ENCODE data around the gene PCLO. TPM values are rescaled to one million over a fixed set of nuclear protein-coding genes. Genes with fewer than 3 reads are reported as not detected.
"Not testable (repeated sequence)": the region's sequence is repeated elsewhere in the genome, so short reads cannot be mapped to it uniquely, and the experiment has no call there.

PCLO gene
- total RNA-seq, 1 donor, result not detected

DNA sequence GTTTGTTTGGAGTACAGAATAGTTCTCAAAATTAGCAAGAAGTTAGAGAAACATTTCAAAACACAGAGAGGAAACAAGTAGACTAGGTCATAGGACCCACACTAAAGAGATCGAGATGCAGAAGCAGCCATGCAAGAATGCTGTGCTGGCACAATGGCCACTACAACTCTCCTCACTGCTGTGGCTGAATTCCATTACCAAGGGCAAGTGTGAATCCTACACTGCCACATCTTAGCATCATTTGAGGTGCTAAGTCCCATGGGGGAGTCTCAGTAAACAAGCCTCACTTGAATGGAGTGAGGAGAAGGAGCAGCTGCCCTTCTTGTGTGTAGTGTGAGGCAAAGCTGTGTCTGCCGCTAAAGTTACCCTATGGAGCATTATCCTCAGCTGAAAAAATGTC, 56.7 kb downstream of the PCLO start:
- H3K9me3 ChIP-seq (ENCODE audit: low read depth, low read length), result no peaks in the 10 kb centered on the region

DNA sequence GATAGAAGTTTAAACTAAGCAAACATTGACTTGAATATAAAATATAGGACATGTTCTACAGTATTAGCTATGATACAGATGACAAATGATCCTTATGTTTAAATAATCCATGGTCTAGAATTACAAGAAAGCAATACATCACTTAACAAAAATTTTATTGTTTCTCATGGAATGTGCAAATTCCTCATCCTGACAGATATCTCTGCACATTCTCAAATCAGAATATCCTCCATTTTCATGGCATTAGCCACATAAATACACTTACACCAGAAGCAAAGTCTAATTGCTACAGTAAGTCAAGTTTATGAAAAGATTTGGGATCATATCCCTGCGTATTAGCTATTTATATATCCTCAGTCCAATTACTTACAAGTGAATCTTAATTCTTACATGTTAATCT, 57.6 kb downstream of the PCLO start:
- H3K9me3 ChIP-seq (ENCODE audit: low read depth, low read length), result no peaks in the 10 kb centered on the region

More for the DNA sequence above, 56.7 kb downstream of the PCLO start:
- no peaks in the 10 kb centered on the region for H3K4me1 ChIP-seq (ENCODE audit: insufficient read depth, low read length)
- no peak overlapping the region for H3K4me3 ChIP-seq (ENCODE audit: low read length)
- H3K27me3 ChIP-seq (ENCODE audit: insufficient read depth, low read length), result no peaks in the 10 kb centered on the region

DNA sequence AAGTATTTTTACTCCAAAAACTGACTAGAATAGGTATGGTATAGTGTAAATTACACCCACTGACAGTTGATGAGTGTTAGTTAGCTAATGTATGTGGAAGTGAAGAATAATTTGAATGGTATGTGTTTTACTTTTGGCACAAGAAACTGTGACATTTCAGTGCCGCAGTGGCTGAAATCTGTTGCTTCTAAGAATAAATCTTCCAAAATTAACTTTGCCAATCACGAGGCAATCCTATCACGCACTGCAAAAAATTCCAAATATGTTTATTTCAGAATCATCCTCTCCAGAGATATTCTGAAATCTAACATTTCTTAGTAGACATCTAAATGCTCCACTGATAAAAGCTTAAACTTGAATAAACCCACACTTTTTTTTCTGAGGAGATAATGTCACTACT, 61.2 kb downstream of the PCLO start:
- H3K4me1 ChIP-seq (ENCODE audit: insufficient read depth, low read length), result no peaks in the 10 kb centered on the region
- no peaks in the 10 kb centered on the region for H3K9me3 ChIP-seq (ENCODE audit: low read depth, low read length)
- no peaks in the 10 kb centered on the region for H3K27me3 ChIP-seq (ENCODE audit: insufficient read depth, low read length)
- H3K4me3 ChIP-seq (ENCODE audit: low read length), result no peak overlapping the region

More for the DNA sequence above, 57.6 kb downstream of the PCLO start:
- Histone ChIP-seq H3K4me3 (ENCODE audit: low read length) (no peak overlapping the region), H3K4me1 (ENCODE audit: insufficient read depth, low read length) (no peaks in the 10 kb centered on the region), H3K27me3 (ENCODE audit: insufficient read depth, low read length) (no peaks in the 10 kb centered on the region)

DNA sequence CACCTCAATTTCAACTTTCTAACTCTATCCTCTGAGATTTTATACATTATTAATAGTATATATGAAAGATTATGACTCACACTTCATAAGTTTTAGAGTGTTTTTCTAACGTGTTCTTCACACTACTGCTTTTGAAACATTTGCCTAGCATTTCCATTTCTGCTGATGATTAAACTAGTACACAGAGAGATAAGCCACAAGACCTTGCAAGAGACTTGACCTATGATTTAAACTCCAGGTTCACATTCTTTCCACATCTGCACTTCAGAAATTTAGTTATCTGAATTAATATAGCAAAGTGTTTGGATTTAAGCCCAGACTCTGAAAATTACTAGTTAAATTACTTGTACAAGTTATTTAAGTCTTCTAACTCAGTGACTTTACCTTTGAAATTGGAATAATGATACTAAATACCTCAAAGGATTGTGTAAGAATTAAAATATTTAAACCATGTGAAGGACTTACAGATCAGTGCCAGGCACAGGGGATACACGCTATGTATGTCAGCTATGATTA, 66.6 kb downstream of the PCLO start:
- Histone ChIP-seq H3K4me1 (ENCODE audit: insufficient read depth, low read length) (no peaks in the 10 kb centered on the region), H3K4me3 (ENCODE audit: low read length) (no peak overlapping the region), H3K9me3 (ENCODE audit: low read depth, low read length) (no peaks in the 10 kb centered on the region), H3K27me3 (ENCODE audit: insufficient read depth, low read length) (no peaks in the 10 kb centered on the region)

DNA sequence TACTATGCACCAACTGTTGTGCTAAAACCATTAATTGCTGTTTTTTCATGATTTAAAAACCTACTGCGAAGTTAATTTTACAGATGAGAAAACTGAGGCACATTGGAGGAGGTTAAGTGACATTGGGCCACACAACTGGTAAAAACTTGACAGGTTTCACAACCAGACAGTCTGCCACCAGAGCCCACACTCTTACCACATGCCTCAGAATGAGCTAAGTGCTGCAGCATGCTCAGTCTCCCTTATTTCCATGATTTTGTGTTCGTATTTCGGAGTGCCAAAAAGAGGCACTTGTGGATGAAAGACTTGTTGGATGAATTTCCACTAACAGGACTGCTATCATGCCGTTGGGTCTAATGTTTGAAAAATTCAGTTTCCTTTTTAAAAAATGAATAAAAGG, 77.4 kb downstream of the PCLO start:
- Histone ChIP-seq H3K4me1 (ENCODE audit: insufficient read depth, low read length) (no peaks in the 10 kb centered on the region), H3K9me3 (ENCODE audit: low read depth, low read length) (no peaks in the 10 kb centered on the region), H3K4me3 (ENCODE audit: low read length) (no peak overlapping the region), H3K27me3 (ENCODE audit: insufficient read depth, low read length) (no peaks in the 10 kb centered on the region)

DNA sequence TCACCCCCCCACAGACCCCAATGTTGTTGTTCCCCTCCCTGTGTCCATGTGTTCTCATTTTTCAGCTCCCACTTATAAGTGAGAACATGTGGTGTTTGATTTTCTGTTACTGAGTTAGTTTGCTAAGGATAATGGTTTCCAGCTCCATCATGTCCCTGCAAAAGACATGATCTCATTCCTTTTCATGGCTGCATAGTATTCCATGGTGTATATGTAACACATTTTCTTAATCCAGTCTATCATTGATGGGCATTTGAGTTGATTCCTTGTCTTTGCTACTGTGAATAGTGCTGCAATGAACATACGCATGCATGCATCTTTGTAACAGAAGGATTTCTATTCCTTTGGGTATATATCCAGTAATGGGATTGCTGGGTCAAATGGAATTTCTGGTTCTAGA, 82.8 kb downstream of the PCLO start:
- H3K9me3 ChIP-seq (ENCODE audit: low read depth, low read length); H3K4me3 ChIP-seq (ENCODE audit: low read length); H3K4me1 ChIP-seq (ENCODE audit: insufficient read depth, low read length); H3K27me3 ChIP-seq (ENCODE audit: insufficient read depth, low read length): not testable (repeated sequence)

DNA sequence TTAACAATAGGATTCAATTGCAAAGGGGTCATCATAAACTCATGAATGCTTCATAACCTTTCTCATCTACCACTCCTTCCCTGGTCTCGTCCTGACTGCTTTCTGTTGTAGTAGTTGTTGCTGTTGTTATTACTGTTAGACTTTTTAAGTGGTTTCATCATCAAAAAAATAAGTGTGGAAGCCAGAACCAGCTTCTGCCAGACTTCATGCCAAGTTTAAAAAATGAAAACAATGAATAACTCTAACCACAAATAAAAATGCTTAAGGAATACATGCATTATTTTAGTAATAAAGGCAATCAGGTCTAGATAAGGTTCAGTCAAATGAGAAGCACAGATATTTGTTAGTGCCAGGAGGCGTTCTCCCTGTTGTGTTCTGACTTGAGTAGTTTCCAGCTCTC, 85.4 kb downstream of the PCLO start:
- Histone ChIP-seq H3K27me3 (ENCODE audit: insufficient read depth, low read length) (no peaks in the 10 kb centered on the region), H3K9me3 (ENCODE audit: low read depth, low read length) (no peaks in the 10 kb centered on the region), H3K4me3 (ENCODE audit: low read length) (no peak overlapping the region), H3K4me1 (ENCODE audit: insufficient read depth, low read length) (no peaks in the 10 kb centered on the region)

DNA sequence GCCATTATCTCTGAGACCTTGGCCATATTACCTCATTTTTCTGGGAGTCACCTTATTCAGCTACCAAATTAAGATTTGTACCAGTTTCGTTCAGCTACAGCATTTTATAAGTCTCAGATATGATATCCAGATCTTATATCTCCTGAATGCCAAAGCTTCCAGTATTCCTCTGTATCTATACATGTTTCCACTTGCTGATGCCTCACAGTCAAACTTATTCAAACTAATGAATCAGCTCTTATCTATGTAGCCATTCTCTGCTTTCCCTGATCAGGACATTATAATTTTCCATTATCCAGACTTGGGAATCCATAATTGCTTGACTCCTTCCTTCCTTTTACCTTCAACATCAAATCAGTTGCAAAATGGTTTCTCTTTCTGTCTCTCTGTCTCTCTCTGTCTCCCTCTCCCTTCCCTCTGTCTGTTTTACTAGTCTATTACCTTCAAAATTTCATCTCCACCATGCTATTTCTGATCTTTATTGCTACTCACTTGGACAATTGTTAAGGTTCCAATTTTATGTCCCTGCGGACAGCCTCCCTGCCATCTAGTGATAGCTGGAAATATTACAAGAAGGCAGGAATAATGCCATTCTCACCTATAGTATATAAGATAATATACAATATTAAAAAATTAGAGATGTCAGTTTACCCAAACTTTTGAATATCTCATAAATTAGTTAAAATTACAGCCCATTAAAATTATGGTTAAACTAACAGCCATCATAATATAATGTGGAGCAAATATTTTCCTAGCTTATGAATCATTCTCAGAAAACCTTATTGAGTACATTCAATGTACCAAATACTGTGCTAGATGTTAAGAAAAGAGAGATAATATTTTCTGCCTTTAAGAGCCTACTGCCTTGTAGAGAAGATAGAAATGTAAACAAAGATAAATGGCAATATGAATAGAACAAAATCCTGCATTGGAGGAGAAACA, 89.8 kb downstream of the PCLO start:
- no peaks in the 10 kb centered on the region for H3K9me3 ChIP-seq (ENCODE audit: low read depth, low read length)
- no peaks in the 10 kb centered on the region for H3K4me1 ChIP-seq (ENCODE audit: insufficient read depth, low read length)
- H3K27me3 ChIP-seq (ENCODE audit: insufficient read depth, low read length), result no peaks in the 10 kb centered on the region
- H3K4me3 ChIP-seq (ENCODE audit: low read length), result no peak overlapping the region

DNA sequence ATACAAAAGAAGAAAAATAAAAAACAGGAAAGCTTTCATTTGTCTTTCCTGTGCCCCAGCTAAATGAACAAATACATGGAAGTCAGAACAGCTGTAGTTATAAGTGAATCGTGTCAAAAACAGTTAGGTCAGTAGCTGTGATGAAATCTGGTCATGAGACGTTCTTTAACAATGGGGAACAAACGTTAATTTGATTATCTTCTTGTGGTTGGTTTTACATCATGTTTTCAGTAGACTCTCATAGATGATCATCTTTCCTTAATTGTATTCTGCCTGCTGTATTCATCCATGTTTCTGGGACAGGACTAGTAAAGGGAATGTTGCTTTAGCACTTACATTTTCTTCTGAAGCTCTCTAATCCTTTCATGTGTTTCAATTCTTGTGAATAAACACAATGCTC, 97.0 kb downstream of the PCLO start:
- Histone ChIP-seq H3K4me3 (ENCODE audit: low read length) (no peak overlapping the region), H3K9me3 (ENCODE audit: low read depth, low read length) (no peaks in the 10 kb centered on the region), H3K4me1 (ENCODE audit: insufficient read depth, low read length) (no peaks in the 10 kb centered on the region), H3K27me3 (ENCODE audit: insufficient read depth, low read length) (no peaks in the 10 kb centered on the region)

DNA sequence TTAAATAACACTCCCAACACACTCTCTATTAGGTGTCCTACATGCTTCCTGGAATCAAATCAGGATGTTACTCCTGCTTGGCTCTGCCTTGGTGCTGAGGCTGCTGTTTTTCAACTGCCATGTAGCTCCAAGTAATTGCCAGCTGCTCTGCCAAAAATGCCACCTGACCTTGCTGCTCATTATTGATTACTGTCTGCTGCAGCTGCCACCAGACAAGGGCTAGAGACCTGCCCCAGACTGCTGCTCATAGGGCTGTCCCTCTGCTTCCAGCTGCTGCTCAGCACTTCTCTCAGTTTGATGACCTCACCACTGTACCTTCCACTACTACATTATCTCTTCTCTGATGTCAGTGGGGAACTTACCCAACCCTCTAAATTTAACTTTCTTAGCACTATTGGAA, 102.5 kb downstream of the PCLO start:
- Histone ChIP-seq H3K4me1 (ENCODE audit: insufficient read depth, low read length) (no peaks in the 10 kb centered on the region), H3K9me3 (ENCODE audit: low read depth, low read length) (no peaks in the 10 kb centered on the region), H3K4me3 (ENCODE audit: low read length) (no peak overlapping the region), H3K27me3 (ENCODE audit: insufficient read depth, low read length) (no peaks in the 10 kb centered on the region)

DNA sequence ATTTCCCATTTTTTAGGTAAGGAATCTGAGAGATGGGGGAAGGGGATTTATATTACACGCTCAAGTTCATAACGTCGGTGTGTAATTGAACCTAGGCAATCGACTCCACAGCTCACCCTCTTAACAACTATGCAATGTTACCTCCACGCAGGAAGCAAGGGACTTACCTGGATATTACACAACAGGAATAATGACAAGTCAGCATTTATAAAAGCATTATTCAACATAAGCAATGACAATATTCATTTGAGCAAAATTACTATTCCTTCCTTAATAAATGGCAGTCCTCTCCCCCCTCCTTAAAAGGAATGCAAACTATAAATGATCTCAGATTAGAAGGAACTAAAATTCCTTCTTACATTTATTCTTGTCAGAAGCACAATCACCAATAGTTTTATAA, 104.0 kb downstream of the PCLO start:
- H3K4me3 ChIP-seq (ENCODE audit: low read length), result no peak overlapping the region
- H3K27me3 ChIP-seq (ENCODE audit: insufficient read depth, low read length), result no peaks in the 10 kb centered on the region
- no peaks in the 10 kb centered on the region for H3K4me1 ChIP-seq (ENCODE audit: insufficient read depth, low read length)
- H3K9me3 ChIP-seq (ENCODE audit: low read depth, low read length), result no peaks in the 10 kb centered on the region

DNA sequence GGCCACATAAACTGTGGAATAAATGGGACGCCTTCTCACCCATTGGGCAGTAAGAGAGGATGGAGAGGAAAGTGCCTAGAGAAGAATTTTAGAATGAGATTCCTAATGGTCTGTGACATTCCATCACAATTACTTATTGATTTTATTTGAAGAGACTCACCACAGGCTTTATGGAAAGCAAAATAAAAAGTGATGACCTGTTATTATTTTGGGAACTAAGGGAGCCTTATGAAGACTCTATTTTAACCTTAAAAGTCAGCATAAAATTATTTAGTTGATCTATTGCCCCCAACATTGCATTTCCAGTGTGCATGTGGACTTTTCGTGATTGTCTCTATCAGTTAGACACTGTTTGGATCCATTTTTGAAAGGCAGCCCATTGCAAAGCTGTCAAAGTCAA, 107.5 kb downstream of the PCLO start:
- Histone ChIP-seq H3K27me3 (ENCODE audit: insufficient read depth, low read length) (no peaks in the 10 kb centered on the region), H3K4me3 (ENCODE audit: low read length) (no peak overlapping the region), H3K4me1 (ENCODE audit: insufficient read depth, low read length) (no peaks in the 10 kb centered on the region), H3K9me3 (ENCODE audit: low read depth, low read length) (no peaks in the 10 kb centered on the region)

DNA sequence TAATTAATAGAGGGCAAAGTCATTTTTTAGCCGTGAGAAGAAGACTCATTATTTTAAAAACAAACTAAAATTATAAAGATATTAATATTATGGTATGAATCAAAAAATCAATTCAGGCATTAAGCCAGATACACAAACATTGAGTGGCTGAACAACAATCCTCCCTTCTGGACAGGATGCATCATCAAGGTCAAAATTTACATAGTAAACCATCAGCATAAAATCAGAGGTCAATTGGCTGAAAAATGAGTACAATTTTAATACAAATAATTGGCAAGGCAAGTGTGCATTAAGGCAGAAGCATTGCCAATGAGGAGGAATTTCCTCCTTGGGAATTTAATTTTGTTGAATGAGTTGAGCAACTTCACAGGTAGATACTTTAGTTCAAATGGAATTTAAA, 108.2 kb downstream of the PCLO start:
- Histone ChIP-seq H3K9me3 (ENCODE audit: low read depth, low read length) (no peaks in the 10 kb centered on the region), H3K27me3 (ENCODE audit: insufficient read depth, low read length) (no peaks in the 10 kb centered on the region), H3K4me1 (ENCODE audit: insufficient read depth, low read length) (no peaks in the 10 kb centered on the region), H3K4me3 (ENCODE audit: low read length) (no peak overlapping the region)

DNA sequence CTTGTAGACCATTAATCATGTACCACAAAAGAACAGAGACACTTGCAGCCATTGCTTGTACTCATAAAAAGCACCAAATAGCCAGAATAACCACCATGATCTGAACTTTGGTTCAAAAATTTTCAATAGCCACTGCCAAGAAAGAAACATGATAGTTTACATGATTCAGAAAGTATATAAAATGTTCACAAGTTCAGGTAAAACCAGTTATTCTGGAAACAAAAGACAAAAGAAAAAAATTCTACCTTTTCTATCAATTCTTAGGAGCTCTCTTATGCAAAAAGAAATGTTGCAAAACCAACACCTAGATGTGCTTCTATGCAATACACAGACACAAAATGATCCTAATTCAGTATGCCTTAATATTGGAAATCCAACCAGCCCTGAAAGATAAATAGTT, 108.7 kb downstream of the PCLO start:
- Histone ChIP-seq H3K27me3 (ENCODE audit: insufficient read depth, low read length) (no peaks in the 10 kb centered on the region), H3K9me3 (ENCODE audit: low read depth, low read length) (no peaks in the 10 kb centered on the region), H3K4me1 (ENCODE audit: insufficient read depth, low read length) (no peaks in the 10 kb centered on the region), H3K4me3 (ENCODE audit: low read length) (no peak overlapping the region)

DNA sequence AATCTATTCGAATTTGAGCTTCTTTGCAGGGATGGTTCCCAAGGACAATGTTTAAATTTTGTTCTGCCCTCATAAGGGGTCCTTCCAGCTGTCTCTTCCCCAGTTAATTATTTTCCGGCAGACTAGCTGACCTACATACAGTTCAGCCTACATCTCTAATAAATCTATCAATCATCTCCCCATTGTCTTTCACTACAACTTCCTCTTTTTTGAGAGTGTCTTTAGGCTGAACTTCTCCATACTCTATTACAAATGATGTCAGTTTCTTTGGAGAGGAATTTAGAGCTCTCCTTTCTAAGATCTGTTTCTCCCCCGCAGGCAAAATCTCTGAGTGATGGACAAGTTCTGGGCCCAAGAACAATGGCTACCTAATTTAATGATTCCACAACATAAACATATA, 122.2 kb downstream of the PCLO start:
- no peaks in the 10 kb centered on the region for H3K27me3 ChIP-seq (ENCODE audit: insufficient read depth, low read length)
- no peaks in the 10 kb centered on the region for H3K9me3 ChIP-seq (ENCODE audit: low read depth, low read length)
- no peaks in the 10 kb centered on the region for H3K4me1 ChIP-seq (ENCODE audit: insufficient read depth, low read length)
- H3K4me3 ChIP-seq (ENCODE audit: low read length), result no peak overlapping the region

DNA sequence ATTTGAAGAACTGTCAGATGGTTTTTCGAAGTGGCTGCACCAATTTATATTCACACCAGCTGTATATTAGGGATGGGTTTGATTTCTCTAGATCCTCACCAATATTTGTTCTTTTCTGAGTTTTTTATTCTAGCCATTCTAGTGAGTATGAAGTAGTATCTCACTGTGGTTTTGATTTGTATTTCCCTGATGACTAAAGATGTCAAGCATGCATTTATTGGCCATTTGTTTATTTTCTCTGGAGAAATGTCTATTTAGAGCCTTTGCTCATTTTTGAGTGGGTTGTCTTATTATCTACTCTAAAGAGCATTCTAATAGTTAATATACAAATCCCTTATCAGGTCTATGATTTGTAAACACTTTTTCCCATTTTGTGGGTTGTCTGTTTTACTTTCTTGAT, 123.9 kb downstream of the PCLO start:
- Histone ChIP-seq H3K9me3 (ENCODE audit: low read depth, low read length) (no peaks in the 10 kb centered on the region), H3K4me1 (ENCODE audit: insufficient read depth, low read length) (no peaks in the 10 kb centered on the region), H3K27me3 (ENCODE audit: insufficient read depth, low read length) (no peaks in the 10 kb centered on the region), H3K4me3 (ENCODE audit: low read length) (no peak overlapping the region)

Measured in mononuclear cell (primary cell).